ENCODE data around the gene EFTUD2.

Gene EFTUD2

GRCh38 chr17:44846206-44846605, 53.0 kb downstream of the EFTUD2 start:
- Histone ChIP-seq H3K9ac (no peak overlapping the region), H3K4me3 (ENCODE audit: low read depth, low read length) (no peak overlapping the region), H3K36me3 (ENCODE audit: control insufficient read depth, insufficient read depth, low read length) (no peaks in the 10 kb centered on the region), H2AFZ (no peak overlapping the region), H3K4me1 (no peaks in the 10 kb centered on the region), H3K27me3 (ENCODE audit: control insufficient read depth, insufficient read depth, low read length) (no peaks in the 10 kb centered on the region), H3K27ac (no peak overlapping the region), H3K79me2 (no peaks in the 10 kb centered on the region), H3K9me3 (ENCODE audit: control insufficient read depth, low read length) (no peaks in the 10 kb centered on the region), H3K4me2 (ENCODE audit: low read length) (no peak overlapping the region)
- no peak for TF ChIP-seq CTCF (IDR thresholded peaks at IDR 0.05)

GRCh38 chr17:44844390-44844830, 54.8 kb downstream of the EFTUD2 start:
- Histone ChIP-seq H3K9ac (no peak overlapping the region), H3K79me2 (no peaks in the 10 kb centered on the region), H3K4me3 (ENCODE audit: low read depth, low read length) (no peak overlapping the region), H2AFZ (no peak overlapping the region), H3K4me2 (ENCODE audit: low read length) (no peak overlapping the region), H3K9me3 (ENCODE audit: control insufficient read depth, low read length) (no peaks in the 10 kb centered on the region), H3K36me3 (ENCODE audit: control insufficient read depth, insufficient read depth, low read length) (no peaks in the 10 kb centered on the region), H3K4me1 (no peaks in the 10 kb centered on the region), H3K27ac (no peak overlapping the region), H3K27me3 (ENCODE audit: control insufficient read depth, insufficient read depth, low read length) (no peaks in the 10 kb centered on the region)
- no peak for TF ChIP-seq CTCF (IDR thresholded peaks at IDR 0.05)

- H3K36me3 ChIP-seq (ENCODE audit: control insufficient read depth, insufficient read depth, low read length): no peaks in the 10 kb centered on the region
- no peak overlapping the region for H3K4me2 ChIP-seq (ENCODE audit: low read length)
- no peak overlapping the region for H3K9ac ChIP-seq
- H3K9me3 ChIP-seq (ENCODE audit: control insufficient read depth, low read length): no peaks in the 10 kb centered on the region
- H2AFZ ChIP-seq: no peak overlapping the region
- no peaks in the 10 kb centered on the region for H3K27me3 ChIP-seq (ENCODE audit: control insufficient read depth, insufficient read depth, low read length)
- no peaks in the 10 kb centered on the region for H3K79me2 ChIP-seq
- no peak overlapping the region for H3K4me3 ChIP-seq (ENCODE audit: low read depth, low read length)
- no peak overlapping the region for H3K27ac ChIP-seq
- H3K4me1 ChIP-seq: no peaks in the 10 kb centered on the region
- TF ChIP-seq CTCF (IDR thresholded peaks at IDR 0.05): no peak
Observed at GRCh38 chr17:44842748-44843147, 56.5 kb downstream of the EFTUD2 start.

- no peaks in the 10 kb centered on the region for H3K27me3 ChIP-seq (ENCODE audit: control insufficient read depth, insufficient read depth, low read length)
- no peak overlapping the region for H3K4me3 ChIP-seq (ENCODE audit: low read depth, low read length)
- no peak overlapping the region for H2AFZ ChIP-seq
- no peak overlapping the region for H3K9ac ChIP-seq
- H3K27ac ChIP-seq: no peak overlapping the region
- H3K79me2 ChIP-seq: no peaks in the 10 kb centered on the region
- no peaks in the 10 kb centered on the region for H3K4me1 ChIP-seq
- H3K36me3 ChIP-seq (ENCODE audit: control insufficient read depth, insufficient read depth, low read length): no peaks in the 10 kb centered on the region
- no peak for TF ChIP-seq CTCF (IDR thresholded peaks at IDR 0.05)
- H3K4me2 ChIP-seq (ENCODE audit: low read length): no peak overlapping the region
- no peaks in the 10 kb centered on the region for H3K9me3 ChIP-seq (ENCODE audit: control insufficient read depth, low read length)
Observed at GRCh38 chr17:44840936-44841335, 58.3 kb downstream of the EFTUD2 start.

GRCh38 chr17:44840274-44840673, 59.0 kb downstream of the EFTUD2 start:
- Histone ChIP-seq H3K4me3 (ENCODE audit: low read depth, low read length) (no peak overlapping the region), H3K9me3 (ENCODE audit: control insufficient read depth, low read length) (no peaks in the 10 kb centered on the region), H3K9ac (no peak overlapping the region), H2AFZ (no peak overlapping the region), H3K27me3 (ENCODE audit: control insufficient read depth, insufficient read depth, low read length) (no peaks in the 10 kb centered on the region), H3K4me1 (no peaks in the 10 kb centered on the region), H3K79me2 (no peaks in the 10 kb centered on the region), H3K4me2 (ENCODE audit: low read length) (no peak overlapping the region), H3K36me3 (ENCODE audit: control insufficient read depth, insufficient read depth, low read length) (no peaks in the 10 kb centered on the region), H3K27ac (no peak overlapping the region)
- TF ChIP-seq CTCF (IDR thresholded peaks at IDR 0.05): no peak

Data from parathyroid adenoma (tissue), 2 donors.